Measurements from ENCODE around the gene FSHR.

The FSHR gene

DNA sequence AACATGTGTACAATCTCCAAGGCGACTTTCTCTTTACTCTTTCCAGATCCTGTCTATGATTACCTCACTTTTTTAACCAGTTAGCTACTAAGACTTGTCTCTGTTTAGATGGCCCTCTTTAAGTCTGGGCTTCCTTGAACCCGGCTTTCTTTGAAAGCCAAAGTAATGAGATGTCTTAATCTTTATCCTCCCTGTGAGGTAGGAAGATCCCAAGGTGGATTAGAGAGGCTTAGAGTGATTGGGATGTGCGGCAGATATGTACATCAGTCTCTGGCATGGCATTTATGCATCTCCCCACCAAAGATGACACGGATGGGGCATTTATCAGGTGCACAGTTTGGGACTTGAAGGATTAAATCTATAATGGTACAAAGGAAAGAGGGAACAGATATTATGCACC, 186.3 kb downstream of the FSHR start:
- H3K4me3 ChIP-seq (ENCODE audit: low read depth in 1 of 2, low read length in 1 of 2), result no peak overlapping the region
- H3K27ac ChIP-seq, result no peak overlapping the region
- no peaks in the 10 kb centered on the region for H3K4me1 ChIP-seq (ENCODE audit: control insufficient read depth in 1 of 2, insufficient read depth in 1 of 2, low read depth in 1 of 2, low read length in 1 of 2)
- H3K27me3 ChIP-seq, result no peaks in the 10 kb centered on the region
- TF ChIP-seq CTCF (IDR thresholded peaks at IDR 0.05), result no peak
- no peaks in the 10 kb centered on the region for H3K9me3 ChIP-seq
- no peaks in the 10 kb centered on the region for H3K36me3 ChIP-seq

- Histone ChIP-seq H3K36me3 (no peaks in the 10 kb centered on the region), H3K27me3 (no peaks in the 10 kb centered on the region), H3K4me1 (ENCODE audit: control insufficient read depth in 1 of 2, insufficient read depth in 1 of 2, low read depth in 1 of 2, low read length in 1 of 2) (no peaks in the 10 kb centered on the region), H3K27ac (no peak overlapping the region), H3K4me3 (ENCODE audit: low read depth in 1 of 2, low read length in 1 of 2) (no peak overlapping the region), H3K9me3 (no peaks in the 10 kb centered on the region)
- no peak for TF ChIP-seq CTCF (IDR thresholded peaks at IDR 0.05)
Observed at GRCh38 chr2:48965204-48965603, 189.1 kb downstream of the FSHR start.

DNA sequence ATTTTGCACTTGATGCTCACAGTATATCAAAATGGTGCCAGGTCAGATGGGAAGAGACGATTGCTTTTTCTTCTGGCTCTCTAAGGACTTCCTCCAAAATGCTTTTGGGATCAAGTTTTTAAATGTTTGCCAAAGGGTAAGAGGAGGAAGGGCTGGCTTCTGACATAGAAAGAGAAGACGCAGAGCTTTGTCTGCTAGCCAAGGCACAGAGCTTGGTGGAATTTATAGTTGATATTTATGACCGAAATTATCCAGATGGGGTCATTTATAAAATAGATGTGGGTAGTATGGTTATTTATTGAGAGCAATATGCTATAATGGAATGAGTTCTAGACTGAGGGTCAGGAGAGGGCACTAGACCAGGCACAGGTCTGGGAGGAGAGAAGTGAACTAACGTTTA, 193.3 kb downstream of the FSHR start:
- no peaks in the 10 kb centered on the region for H3K9me3 ChIP-seq
- no peak overlapping the region for H3K4me3 ChIP-seq (ENCODE audit: low read depth in 1 of 2, low read length in 1 of 2)
- TF ChIP-seq CTCF (IDR thresholded peaks at IDR 0.05), result no peak

DNA sequence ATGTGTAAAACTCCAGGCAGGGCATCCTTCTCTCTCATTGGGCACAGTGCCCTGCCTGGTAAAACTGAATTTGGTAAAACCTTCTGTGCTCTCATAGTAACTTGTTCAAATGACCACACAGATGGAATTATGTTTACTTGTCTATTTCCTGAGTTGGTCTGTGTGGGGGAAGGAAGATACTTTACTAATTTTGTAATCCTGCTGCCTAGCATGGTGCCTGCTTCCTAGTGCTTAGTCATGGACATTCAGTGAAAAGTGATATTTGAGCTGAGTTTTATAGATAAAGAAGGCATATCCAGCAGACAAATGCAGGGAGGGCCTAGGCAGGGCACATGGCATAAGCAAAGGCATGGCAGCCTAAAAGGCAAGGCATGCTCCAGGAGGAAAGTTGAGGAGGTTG, 199.4 kb downstream of the FSHR start:
- Histone ChIP-seq H3K4me3 (ENCODE audit: low read depth in 1 of 2, low read length in 1 of 2) (no peak overlapping the region), H3K27me3 (no peaks in the 10 kb centered on the region), H3K9me3 (no peaks in the 10 kb centered on the region), H3K27ac (no peak overlapping the region), H3K4me1 (ENCODE audit: control insufficient read depth in 1 of 2, insufficient read depth in 1 of 2, low read depth in 1 of 2, low read length in 1 of 2) (no peaks in the 10 kb centered on the region), H3K36me3 (no peaks in the 10 kb centered on the region)
- no peak for TF ChIP-seq CTCF (IDR thresholded peaks at IDR 0.05)

More for the DNA sequence above, 193.3 kb downstream of the FSHR start:
- Histone ChIP-seq H3K4me1 (ENCODE audit: control insufficient read depth in 1 of 2, insufficient read depth in 1 of 2, low read depth in 1 of 2, low read length in 1 of 2) (no peaks in the 10 kb centered on the region), H3K27me3 (no peaks in the 10 kb centered on the region), H3K36me3 (no peaks in the 10 kb centered on the region), H3K27ac (no peak overlapping the region)

GRCh38 chr2:48954311-48954710, 200.0 kb downstream of the FSHR start:
- no peaks in the 10 kb centered on the region for H3K36me3 ChIP-seq
- no peak overlapping the region for H3K27ac ChIP-seq
- no peaks in the 10 kb centered on the region for H3K27me3 ChIP-seq
- no peak overlapping the region for H3K4me3 ChIP-seq (ENCODE audit: low read depth in 1 of 2, low read length in 1 of 2)
- no peaks in the 10 kb centered on the region for H3K9me3 ChIP-seq
- TF ChIP-seq CTCF (IDR thresholded peaks at IDR 0.05), result no peak
- H3K4me1 ChIP-seq (ENCODE audit: control insufficient read depth in 1 of 2, insufficient read depth in 1 of 2, low read depth in 1 of 2, low read length in 1 of 2), result no peaks in the 10 kb centered on the region

GRCh38 chr2:48952614-48953013, 201.7 kb downstream of the FSHR start:
- Histone ChIP-seq H3K4me3 (ENCODE audit: low read depth in 1 of 2, low read length in 1 of 2) (no peak overlapping the region), H3K27me3 (peaks cover 5% of the 10 kb centered on the region), H3K36me3 (no peaks in the 10 kb centered on the region), H3K27ac (no peak overlapping the region), H3K4me1 (ENCODE audit: control insufficient read depth in 1 of 2, insufficient read depth in 1 of 2, low read depth in 1 of 2, low read length in 1 of 2) (no peaks in the 10 kb centered on the region), H3K9me3 (no peaks in the 10 kb centered on the region)
- TF ChIP-seq CTCF (IDR thresholded peaks at IDR 0.05), result no peak
